ENCODE data around the gene RIPOR2. TPM values are rescaled to one million over a fixed set of nuclear protein-coding genes. Genes with fewer than 3 reads are reported as not detected.
"Not testable (repeated sequence)": the region's sequence is repeated elsewhere in the genome, so short reads cannot be mapped to it uniquely, and the experiment has no call there.

RIPOR2 gene
- total RNA-seq, 1 experiment from 2014 or later = 0.47 TPM

DNA sequence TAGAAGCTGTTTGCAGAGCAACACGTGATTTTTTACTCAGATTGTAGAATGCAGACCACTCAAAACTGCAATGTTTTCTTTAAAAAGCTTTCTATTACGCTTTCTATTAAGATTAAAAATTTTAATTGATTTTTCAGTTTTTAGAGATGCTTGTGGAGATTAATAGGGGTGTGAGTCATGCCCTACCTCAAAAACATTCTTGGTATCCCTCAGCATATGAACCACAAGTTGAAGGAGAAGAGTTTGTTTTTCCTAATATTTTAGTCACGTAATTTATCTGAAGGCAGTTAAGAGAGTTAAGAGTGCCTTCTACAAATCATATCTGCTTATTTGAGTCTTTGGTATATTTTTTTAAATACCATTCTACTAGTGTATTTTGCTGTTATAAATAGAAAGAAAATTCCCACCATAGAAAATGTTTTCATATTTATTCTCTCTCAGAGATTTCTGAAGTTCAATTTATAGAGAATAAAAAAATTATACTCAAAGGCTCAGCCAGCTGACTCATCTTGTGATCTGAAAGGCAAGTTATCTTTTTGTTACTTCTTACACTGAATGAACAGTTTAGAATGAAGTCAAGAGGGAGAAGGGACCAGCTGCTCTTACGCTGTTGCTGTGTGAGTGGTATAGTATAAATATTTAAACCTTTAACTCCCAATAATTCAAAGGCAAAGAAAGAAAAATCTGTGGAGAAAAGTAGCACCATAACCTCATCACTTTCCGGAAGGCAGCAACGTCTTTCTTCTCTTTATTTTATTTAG lies 7.6 kb downstream of the RIPOR2 start:
- H3K4me1 Mint-ChIP-seq (ENCODE audit: low read depth, unreplicated experiment) = peaks cover 17% of the 10 kb centered on the region

DNA sequence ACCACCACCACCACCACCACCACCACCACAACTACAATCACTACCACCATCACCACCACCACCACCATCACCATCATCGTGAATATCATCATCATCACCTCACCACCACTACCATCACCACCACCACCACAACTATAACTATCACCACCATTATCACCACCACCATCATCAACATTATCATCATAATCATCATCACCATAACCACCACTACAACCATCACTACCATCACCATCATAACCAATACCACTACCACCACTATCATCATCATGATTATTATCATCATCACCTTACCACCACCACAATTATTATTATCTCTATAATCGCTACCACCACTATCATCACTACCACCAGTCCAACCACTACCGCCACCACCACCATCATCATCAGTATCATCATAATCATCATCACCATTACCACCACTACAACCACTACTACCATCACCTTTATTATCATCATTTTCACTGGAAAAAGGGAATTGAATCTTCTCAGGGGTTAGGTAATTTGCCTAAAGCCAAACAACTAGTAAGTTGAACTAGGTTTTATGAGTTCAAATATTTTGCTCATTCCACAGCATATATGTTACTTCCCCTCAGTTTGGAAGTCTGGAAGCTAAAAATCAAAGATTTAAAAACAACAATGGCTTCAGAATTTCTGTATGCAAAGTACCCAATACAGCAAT lies 8.3 kb downstream of the RIPOR2 start:
- Mint-ChIP-seq H3K27ac (ENCODE audit: unreplicated experiment) (no peak overlapping the region), H3K4me1 (ENCODE audit: low read depth, unreplicated experiment) (peaks cover 16% of the 10 kb centered on the region), H3K9me3 (ENCODE audit: low read depth, unreplicated experiment) (peaks cover 5% of the 10 kb centered on the region), H3K27me3 (ENCODE audit: unreplicated experiment) (no peaks in the 10 kb centered on the region), H3K36me3 (ENCODE audit: insufficient read depth, unreplicated experiment) (no peaks in the 10 kb centered on the region), H3K4me3 (ENCODE audit: low read depth, unreplicated experiment) (no peak overlapping the region)
- TF ChIP-seq, protein P1, sequence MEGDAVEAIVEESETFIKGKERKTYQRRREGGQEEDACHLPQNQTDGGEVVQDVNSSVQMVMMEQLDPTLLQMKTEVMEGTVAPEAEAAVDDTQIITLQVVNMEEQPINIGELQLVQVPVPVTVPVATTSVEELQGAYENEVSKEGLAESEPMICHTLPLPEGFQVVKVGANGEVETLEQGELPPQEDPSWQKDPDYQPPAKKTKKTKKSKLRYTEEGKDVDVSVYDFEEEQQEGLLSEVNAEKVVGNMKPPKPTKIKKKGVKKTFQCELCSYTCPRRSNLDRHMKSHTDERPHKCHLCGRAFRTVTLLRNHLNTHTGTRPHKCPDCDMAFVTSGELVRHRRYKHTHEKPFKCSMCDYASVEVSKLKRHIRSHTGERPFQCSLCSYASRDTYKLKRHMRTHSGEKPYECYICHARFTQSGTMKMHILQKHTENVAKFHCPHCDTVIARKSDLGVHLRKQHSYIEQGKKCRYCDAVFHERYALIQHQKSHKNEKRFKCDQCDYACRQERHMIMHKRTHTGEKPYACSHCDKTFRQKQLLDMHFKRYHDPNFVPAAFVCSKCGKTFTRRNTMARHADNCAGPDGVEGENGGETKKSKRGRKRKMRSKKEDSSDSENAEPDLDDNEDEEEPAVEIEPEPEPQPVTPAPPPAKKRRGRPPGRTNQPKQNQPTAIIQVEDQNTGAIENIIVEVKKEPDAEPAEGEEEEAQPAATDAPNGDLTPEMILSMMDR (IDR thresholded peaks at IDR 0.05; ENCODE audit: unreplicated experiment) = no peak
- CTCF ChIA-PET = interaction anchor here (0.6 to 1.2 kb wide), 3 partner anchors 9 to 343 kb away, joined by 3 to 4 read pairs (median 3); no protein-coding TSS in a partner anchor
- intact Hi-C loops (cut with micrococcal nuclease; ENCODE audit: unreplicated experiment) = loop anchor here (5.0 kb wide), 1 partner anchor 70 kb away; no protein-coding TSS in a partner anchor
- BruUV-seq (replicated peaks) = no TSS peak
- DNase-seq = no peak

More for the DNA sequence above, 7.6 kb downstream of the RIPOR2 start:
- H3K27ac Mint-ChIP-seq (ENCODE audit: unreplicated experiment) = no peak overlapping the region
- peaks cover 5% of the 10 kb centered on the region for H3K9me3 Mint-ChIP-seq (ENCODE audit: low read depth, unreplicated experiment)
- H3K27me3 Mint-ChIP-seq (ENCODE audit: unreplicated experiment) = no peaks in the 10 kb centered on the region
- TF ChIP-seq, protein P1 (IDR thresholded peaks at IDR 0.05; ENCODE audit: unreplicated experiment) = no peak
- intact Hi-C loops (cut with micrococcal nuclease; ENCODE audit: unreplicated experiment) = loop anchor here (5.0 kb wide), 1 partner anchor 71 kb away; no protein-coding TSS in a partner anchor
- CTCF ChIA-PET = interaction anchor here (0.6 to 1.2 kb wide), 3 partner anchors 10 to 344 kb away, joined by 3 to 4 read pairs (median 3); no protein-coding TSS in a partner anchor
- H3K36me3 Mint-ChIP-seq (ENCODE audit: insufficient read depth, unreplicated experiment) = no peaks in the 10 kb centered on the region
- H3K4me3 Mint-ChIP-seq (ENCODE audit: low read depth, unreplicated experiment) = no peak overlapping the region
- DNase-seq = no peak
- BruUV-seq (replicated peaks) = no TSS peak

DNA sequence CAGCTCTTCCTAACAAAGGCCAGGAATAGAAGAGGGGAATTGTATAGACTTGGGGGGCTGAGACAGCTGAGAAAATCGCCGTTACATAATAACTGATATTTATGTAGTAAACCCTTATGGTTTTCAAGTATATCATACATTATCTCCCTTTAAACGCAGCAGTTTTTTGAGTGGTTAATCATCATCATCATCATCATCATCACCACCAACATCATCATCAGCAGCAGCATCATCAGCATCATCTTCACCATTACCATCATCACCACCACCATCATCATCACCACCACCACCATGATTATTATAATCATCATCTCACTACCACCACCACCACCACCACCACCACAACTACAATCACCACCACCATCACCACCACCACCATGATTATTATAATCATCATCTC lies 9.1 kb downstream of the RIPOR2 start:
- H3K27me3 Mint-ChIP-seq (ENCODE audit: unreplicated experiment); H3K9me3 Mint-ChIP-seq (ENCODE audit: low read depth, unreplicated experiment); BruUV-seq (replicated peaks); H3K36me3 Mint-ChIP-seq (ENCODE audit: insufficient read depth, unreplicated experiment); H3K4me3 Mint-ChIP-seq (ENCODE audit: low read depth, unreplicated experiment); H3K27ac Mint-ChIP-seq (ENCODE audit: unreplicated experiment); DNase-seq; H3K4me1 Mint-ChIP-seq (ENCODE audit: low read depth, unreplicated experiment): not testable (repeated sequence)
- intact Hi-C loops (cut with micrococcal nuclease; ENCODE audit: unreplicated experiment) = loop anchor here (5.0 kb wide), 1 partner anchor 69 kb away; no protein-coding TSS in a partner anchor
- CTCF ChIA-PET = interaction anchor here (1.3 kb wide), 1 partner anchor 15 kb away, joined by 4 read pairs; no protein-coding TSS in a partner anchor

DNA sequence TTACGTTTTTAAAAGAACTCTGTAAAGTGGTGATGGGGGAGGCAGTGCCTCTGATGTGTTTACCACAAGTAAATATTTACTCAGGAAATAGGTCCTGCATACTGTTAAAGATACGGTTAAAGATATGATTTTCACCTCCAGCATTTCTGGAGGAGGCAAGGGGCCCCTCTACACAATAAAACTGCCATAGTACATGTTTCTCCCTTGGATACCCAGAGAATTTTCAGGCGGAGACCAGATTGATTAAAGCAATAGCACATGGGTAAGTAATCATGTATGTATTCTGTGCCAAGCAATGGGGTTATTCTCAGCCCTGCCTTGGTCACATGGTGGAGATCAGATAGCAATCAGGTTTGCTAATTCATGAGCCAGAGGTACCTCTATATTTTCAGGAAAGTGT lies 9.6 kb downstream of the RIPOR2 start:
- TF ChIP-seq, protein P1 (IDR thresholded peaks at IDR 0.05; ENCODE audit: unreplicated experiment) = no peak
- H3K36me3 Mint-ChIP-seq (ENCODE audit: insufficient read depth, unreplicated experiment) = no peaks in the 10 kb centered on the region
- no peak for DNase-seq
- CTCF ChIA-PET = interaction anchor here (0.7 to 1.3 kb wide), 7 partner anchors 10 to 313 kb away, joined by 3 to 5 read pairs (median 3); no protein-coding TSS in a partner anchor
- peaks cover 8% of the 10 kb centered on the region for H3K4me1 Mint-ChIP-seq (ENCODE audit: low read depth, unreplicated experiment)
- no peak overlapping the region for H3K4me3 Mint-ChIP-seq (ENCODE audit: low read depth, unreplicated experiment)
- intact Hi-C loops (cut with micrococcal nuclease; ENCODE audit: unreplicated experiment) = loop anchor here (5.0 kb wide), 1 partner anchor 69 kb away; no protein-coding TSS in a partner anchor
- H3K9me3 Mint-ChIP-seq (ENCODE audit: low read depth, unreplicated experiment) = peaks cover 5% of the 10 kb centered on the region
- H3K27ac Mint-ChIP-seq (ENCODE audit: unreplicated experiment) = no peak overlapping the region
- H3K27me3 Mint-ChIP-seq (ENCODE audit: unreplicated experiment) = no peaks in the 10 kb centered on the region
- BruUV-seq (replicated peaks) = no TSS peak
